AG08395 (cell line): ENCODE data around the gene PNKD.
A peak's percentile ranks its signal among the peaks of the same experiment; 100 is the strongest.
"Not testable (repeated sequence)": the region's sequence is repeated elsewhere in the genome, so short reads cannot be mapped to it uniquely, and the experiment has no call there.

ENCODE experiments used
- DNase-seq: peaks from one replicate; pipeline ENCODE4 v3.0.0; 2012; ENCODE audit warnings: mixed read lengths, low spot score

PNKD gene

GRCh38 chr2:218273214-218273907 is 3.0 kb downstream of the PNKD start:
- DNase-seq, result not testable (repeated sequence)

GRCh38 chr2:218273908-218274249 is 3.6 kb downstream of the PNKD start:
- DNase-seq, result no peak

- DNase-seq, result no peak
Observed at GRCh38 chr2:218274586-218274985, 4.3 kb downstream of the PNKD start.

GRCh38 chr2:218275371-218276072 is 5.2 kb downstream of the PNKD start:
- DNase-seq, result no peak

- no peak for DNase-seq
Observed at GRCh38 chr2:218276986-218277755, 6.9 kb downstream of the PNKD start.

- no peak for DNase-seq
Observed at GRCh38 chr2:218277921-218278320, 7.6 kb downstream of the PNKD start.

GRCh38 chr2:218278531-218279360 is 8.4 kb downstream of the PNKD start:
- no peak for DNase-seq

GRCh38 chr2:218280260-218280870 is 10.0 kb downstream of the PNKD start:
- DNase-seq, result no peak

GRCh38 chr2:218281449-218281848 is 11.1 kb downstream of the PNKD start:
- no peak for DNase-seq

GRCh38 chr2:218282173-218282991 is 12.1 kb downstream of the PNKD start:
- peak; percentile 56 for DNase-seq

GRCh38 chr2:218284106-218284811 is 13.9 kb downstream of the PNKD start:
- DNase-seq, result peak; percentile 75

- DNase-seq, result peak; percentile 68
Observed at GRCh38 chr2:218285604-218286003, 15.3 kb downstream of the PNKD start.

GRCh38 chr2:218286570-218287459 is 16.5 kb downstream of the PNKD start:
- DNase-seq, result peak; percentile 94

- DNase-seq, result peak; percentile 52
Observed at GRCh38 chr2:218289639-218290315, 19.5 kb downstream of the PNKD start.

- DNase-seq, result no peak
Observed at GRCh38 chr2:218290316-218291261, 20.3 kb downstream of the PNKD start.

- peak; percentile 29 for DNase-seq
Observed at GRCh38 chr2:218291318-218292047, 21.2 kb downstream of the PNKD start.
